ENCODE measurements around the gene PPM1F. TPM values are rescaled to one million over a fixed set of nuclear protein-coding genes. Genes with fewer than 3 reads are reported as not detected.

Gene PPM1F
- total and polyA plus RNA-seq, 10 of the 15 experiments (the other 5 are each of a cell fraction or from before 2014, with no cell fraction given): 0.55 to 26.3 (median 9.7) TPM

DNA sequence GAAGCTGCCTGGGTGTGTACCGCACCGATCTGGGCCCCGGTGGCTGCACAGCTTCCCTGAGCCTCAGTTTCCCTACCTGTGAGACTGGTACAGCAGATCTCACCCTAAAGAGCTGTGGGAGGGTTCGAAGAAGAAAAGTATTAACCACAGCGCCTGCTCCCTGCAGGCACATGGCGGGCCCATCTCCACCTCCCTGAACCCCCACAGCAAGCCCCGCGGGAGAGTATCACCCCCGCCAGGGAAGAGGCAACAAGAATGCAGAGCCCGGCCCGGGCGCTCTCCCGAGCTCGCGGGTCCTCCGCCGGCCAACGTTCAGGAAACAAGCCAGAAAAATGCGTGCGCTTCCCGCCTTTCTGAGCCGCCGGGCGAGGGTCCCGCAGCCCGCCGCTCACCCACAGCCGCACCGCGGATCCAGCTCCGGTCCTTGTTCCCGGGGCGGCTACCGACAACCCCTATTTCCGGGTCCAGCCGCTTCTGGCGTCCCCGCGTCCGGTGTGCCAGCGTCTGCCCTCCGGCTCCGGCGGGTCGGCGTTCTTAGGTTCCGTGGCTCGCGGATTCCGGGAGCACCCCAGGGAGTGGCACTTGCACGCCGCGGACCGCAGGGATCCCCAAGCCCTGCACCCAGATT lies 29.8 kb upstream of the PPM1F start, which contains the start of gene TOP3B (continued):
- TF ChIP-seq NR2F1 (conservative IDR thresholded peaks at IDR 0.05): peak; percentile 73
- TF ChIP-seq, protein P1, sequence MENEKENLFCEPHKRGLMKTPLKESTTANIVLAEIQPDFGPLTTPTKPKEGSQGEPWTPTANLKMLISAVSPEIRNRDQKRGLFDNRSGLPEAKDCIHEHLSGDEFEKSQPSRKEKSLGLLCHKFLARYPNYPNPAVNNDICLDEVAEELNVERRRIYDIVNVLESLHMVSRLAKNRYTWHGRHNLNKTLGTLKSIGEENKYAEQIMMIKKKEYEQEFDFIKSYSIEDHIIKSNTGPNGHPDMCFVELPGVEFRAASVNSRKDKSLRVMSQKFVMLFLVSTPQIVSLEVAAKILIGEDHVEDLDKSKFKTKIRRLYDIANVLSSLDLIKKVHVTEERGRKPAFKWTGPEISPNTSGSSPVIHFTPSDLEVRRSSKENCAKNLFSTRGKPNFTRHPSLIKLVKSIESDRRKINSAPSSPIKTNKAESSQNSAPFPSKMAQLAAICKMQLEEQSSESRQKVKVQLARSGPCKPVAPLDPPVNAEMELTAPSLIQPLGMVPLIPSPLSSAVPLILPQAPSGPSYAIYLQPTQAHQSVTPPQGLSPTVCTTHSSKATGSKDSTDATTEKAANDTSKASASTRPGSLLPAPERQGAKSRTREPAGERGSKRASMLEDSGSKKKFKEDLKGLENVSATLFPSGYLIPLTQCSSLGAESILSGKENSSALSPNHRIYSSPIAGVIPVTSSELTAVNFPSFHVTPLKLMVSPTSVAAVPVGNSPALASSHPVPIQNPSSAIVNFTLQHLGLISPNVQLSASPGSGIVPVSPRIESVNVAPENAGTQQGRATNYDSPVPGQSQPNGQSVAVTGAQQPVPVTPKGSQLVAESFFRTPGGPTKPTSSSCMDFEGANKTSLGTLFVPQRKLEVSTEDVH (IDR thresholded peaks at IDR 0.05; ENCODE audit: low read depth, partially characterized antibody): peak; percentile 88
- peak; percentile 60 for TF ChIP-seq DPF2 (IDR thresholded peaks at IDR 0.05)
- peak; percentile 79 for TF ChIP-seq TCF7 (IDR thresholded peaks at IDR 0.05; ENCODE audit: borderline replicate concordance)
- TF ChIP-seq HCFC1 (IDR thresholded peaks at IDR 0.05; ENCODE audit: low read length): peak; percentile 87
- TF ChIP-seq, protein P2, sequence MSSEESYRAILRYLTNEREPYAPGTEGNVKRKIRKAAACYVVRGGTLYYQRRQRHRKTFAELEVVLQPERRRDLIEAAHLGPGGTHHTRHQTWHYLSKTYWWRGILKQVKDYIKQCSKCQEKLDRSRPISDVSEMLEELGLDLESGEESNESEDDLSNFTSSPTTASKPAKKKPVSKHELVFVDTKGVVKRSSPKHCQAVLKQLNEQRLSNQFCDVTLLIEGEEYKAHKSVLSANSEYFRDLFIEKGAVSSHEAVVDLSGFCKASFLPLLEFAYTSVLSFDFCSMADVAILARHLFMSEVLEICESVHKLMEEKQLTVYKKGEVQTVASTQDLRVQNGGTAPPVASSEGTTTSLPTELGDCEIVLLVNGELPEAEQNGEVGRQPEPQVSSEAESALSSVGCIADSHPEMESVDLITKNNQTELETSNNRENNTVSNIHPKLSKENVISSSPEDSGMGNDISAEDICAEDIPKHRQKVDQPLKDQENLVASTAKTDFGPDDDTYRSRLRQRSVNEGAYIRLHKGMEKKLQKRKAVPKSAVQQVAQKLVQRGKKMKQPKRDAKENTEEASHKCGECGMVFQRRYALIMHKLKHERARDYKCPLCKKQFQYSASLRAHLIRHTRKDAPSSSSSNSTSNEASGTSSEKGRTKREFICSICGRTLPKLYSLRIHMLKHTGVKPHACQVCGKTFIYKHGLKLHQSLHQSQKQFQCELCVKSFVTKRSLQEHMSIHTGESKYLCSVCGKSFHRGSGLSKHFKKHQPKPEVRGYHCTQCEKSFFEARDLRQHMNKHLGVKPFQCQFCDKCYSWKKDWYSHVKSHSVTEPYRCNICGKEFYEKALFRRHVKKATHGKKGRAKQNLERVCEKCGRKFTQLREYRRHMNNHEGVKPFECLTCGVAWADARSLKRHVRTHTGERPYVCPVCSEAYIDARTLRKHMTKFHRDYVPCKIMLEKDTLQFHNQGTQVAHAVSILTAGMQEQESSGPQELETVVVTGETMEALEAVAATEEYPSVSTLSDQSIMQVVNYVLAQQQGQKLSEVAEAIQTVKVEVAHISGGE (CRISPR knock-in tag; IDR thresholded peaks at IDR 0.05): peak; percentile 99
- TF ChIP-seq, protein P3, sequence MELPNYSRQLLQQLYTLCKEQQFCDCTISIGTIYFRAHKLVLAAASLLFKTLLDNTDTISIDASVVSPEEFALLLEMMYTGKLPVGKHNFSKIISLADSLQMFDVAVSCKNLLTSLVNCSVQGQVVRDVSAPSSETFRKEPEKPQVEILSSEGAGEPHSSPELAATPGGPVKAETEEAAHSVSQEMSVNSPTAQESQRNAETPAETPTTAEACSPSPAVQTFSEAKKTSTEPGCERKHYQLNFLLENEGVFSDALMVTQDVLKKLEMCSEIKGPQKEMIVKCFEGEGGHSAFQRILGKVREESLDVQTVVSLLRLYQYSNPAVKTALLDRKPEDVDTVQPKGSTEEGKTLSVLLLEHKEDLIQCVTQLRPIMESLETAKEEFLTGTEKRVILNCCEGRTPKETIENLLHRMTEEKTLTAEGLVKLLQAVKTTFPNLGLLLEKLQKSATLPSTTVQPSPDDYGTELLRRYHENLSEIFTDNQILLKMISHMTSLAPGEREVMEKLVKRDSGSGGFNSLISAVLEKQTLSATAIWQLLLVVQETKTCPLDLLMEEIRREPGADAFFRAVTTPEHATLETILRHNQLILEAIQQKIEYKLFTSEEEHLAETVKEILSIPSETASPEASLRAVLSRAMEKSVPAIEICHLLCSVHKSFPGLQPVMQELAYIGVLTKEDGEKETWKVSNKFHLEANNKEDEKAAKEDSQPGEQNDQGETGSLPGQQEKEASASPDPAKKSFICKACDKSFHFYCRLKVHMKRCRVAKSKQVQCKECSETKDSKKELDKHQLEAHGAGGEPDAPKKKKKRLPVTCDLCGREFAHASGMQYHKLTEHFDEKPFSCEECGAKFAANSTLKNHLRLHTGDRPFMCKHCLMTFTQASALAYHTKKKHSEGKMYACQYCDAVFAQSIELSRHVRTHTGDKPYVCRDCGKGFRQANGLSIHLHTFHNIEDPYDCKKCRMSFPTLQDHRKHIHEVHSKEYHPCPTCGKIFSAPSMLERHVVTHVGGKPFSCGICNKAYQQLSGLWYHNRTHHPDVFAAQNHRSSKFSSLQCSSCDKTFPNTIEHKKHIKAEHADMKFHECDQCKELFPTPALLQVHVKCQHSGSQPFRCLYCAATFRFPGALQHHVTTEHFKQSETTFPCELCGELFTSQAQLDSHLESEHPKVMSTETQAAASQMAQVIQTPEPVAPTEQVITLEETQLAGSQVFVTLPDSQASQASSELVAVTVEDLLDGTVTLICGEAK (IDR thresholded peaks at IDR 0.05; ENCODE audit: borderline replicate concordance): peak; percentile 99
- TF ChIP-seq HDAC6 (IDR thresholded peaks at IDR 0.05; ENCODE audit: unreplicated experiment): no peak
- no peak for TF ChIP-seq MTA3 (IDR thresholded peaks at IDR 0.05; ENCODE audit: borderline replicate concordance, low read length)
- peak; percentile 81; the same call in 1 of the 2 replicates for TF ChIP-seq TBL1XR1 (IDR thresholded peaks at IDR 0.05; ENCODE audit: low read depth, low read length)

Data from GM12878 (cell line).